Embryonic facial prominence (tissue), 1 donor: ENCODE measurements around the gene EPB41L4B.
"Not testable (repeated sequence)": the region's sequence is repeated elsewhere in the genome, so short reads cannot be mapped to it uniquely, and the experiment has no call there.

ENCODE experiments used
- DNase-seq: peaks from one replicate; pipeline ENCODE4 v3.0.0-alpha.2; 2016; ENCODE audit errors: extremely low spot score

Gene EPB41L4B

GRCh38 chr9:109246533-109246932 lies 74.3 kb downstream of the EPB41L4B start:
- DNase-seq, result no peak

GRCh38 chr9:109245310-109245897 lies 75.5 kb downstream of the EPB41L4B start:
- DNase-seq, result no peak

- peak; percentile 59 for DNase-seq
Measured at GRCh38 chr9:109244179-109245132, 76.4 kb downstream of the EPB41L4B start.

GRCh38 chr9:109242741-109243140 lies 78.1 kb downstream of the EPB41L4B start:
- DNase-seq, result no peak

GRCh38 chr9:109242014-109242413 lies 78.8 kb downstream of the EPB41L4B start:
- DNase-seq, result no peak

- DNase-seq, result no peak
Measured at GRCh38 chr9:109241207-109241606, 79.7 kb downstream of the EPB41L4B start.

GRCh38 chr9:109239240-109239639 lies 81.6 kb downstream of the EPB41L4B start:
- DNase-seq, result no peak

GRCh38 chr9:109238655-109239054 lies 82.2 kb downstream of the EPB41L4B start:
- DNase-seq, result no peak

- no peak for DNase-seq
Measured at GRCh38 chr9:109238125-109238524, 82.7 kb downstream of the EPB41L4B start.

- DNase-seq, result no peak
Measured at GRCh38 chr9:109232449-109233237, 88.2 kb downstream of the EPB41L4B start.

- no peak for DNase-seq
Measured at GRCh38 chr9:109231593-109231992, 89.3 kb downstream of the EPB41L4B start.

- DNase-seq, result no peak
Measured at GRCh38 chr9:109230277-109230676, 90.6 kb downstream of the EPB41L4B start.

- DNase-seq, result no peak
Measured at GRCh38 chr9:109229682-109230081, 91.2 kb downstream of the EPB41L4B start.

GRCh38 chr9:109228093-109228642 lies 92.7 kb downstream of the EPB41L4B start:
- no peak for DNase-seq

GRCh38 chr9:109225629-109226028 lies 95.2 kb downstream of the EPB41L4B start:
- no peak for DNase-seq

GRCh38 chr9:109224751-109225150 lies 96.1 kb downstream of the EPB41L4B start:
- no peak for DNase-seq

GRCh38 chr9:109218242-109218641 lies 102.6 kb downstream of the EPB41L4B start:
- not testable (repeated sequence) for DNase-seq

- DNase-seq, result no peak
Measured at GRCh38 chr9:109214414-109214813, 106.4 kb downstream of the EPB41L4B start.

- no peak for DNase-seq
Measured at GRCh38 chr9:109213285-109214121, 107.4 kb downstream of the EPB41L4B start.

- DNase-seq, result no peak
Measured at GRCh38 chr9:109212768-109213167, 108.1 kb downstream of the EPB41L4B start.

GRCh38 chr9:109206670-109207069 lies 114.2 kb downstream of the EPB41L4B start:
- no peak for DNase-seq
